HPDE6-E6E7 (cell line): Measurements from ENCODE around the gene PRKCSH.
"Not testable (repeated sequence)": the region's sequence is repeated elsewhere in the genome, so short reads cannot be mapped to it uniquely, and the experiment has no call there.

ENCODE experiments used
- DNase-seq: peaks from one replicate; pipeline ENCODE4 v3.0.0; 2011; ENCODE audit warnings: missing footprints; ENCODE audit errors: extremely low spot score

The PRKCSH gene

GRCh38 chr19:11475343-11475742, 39.9 kb downstream of the PRKCSH start:
- DNase-seq, result not testable (repeated sequence)

DNA sequence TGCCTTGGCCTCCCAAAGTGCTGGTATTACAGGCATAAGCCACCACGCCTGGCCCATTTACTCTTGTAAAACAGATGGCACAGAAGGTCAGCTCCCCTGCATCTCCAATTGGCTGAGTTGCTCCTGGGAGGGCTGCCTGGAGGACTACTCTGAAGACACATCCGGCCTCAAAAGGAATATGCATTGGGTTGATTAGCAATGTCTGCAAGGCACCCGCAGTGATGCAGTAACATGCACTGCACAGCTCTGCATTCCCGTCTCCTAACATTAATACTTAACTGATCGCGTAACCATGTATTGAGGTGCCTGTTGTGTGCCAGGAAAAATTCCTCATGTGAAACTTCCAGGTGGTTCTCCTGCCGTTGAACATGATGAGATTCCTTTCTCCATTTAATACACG, 40.4 kb downstream of the PRKCSH start:
- DNase-seq, result no peak

DNA sequence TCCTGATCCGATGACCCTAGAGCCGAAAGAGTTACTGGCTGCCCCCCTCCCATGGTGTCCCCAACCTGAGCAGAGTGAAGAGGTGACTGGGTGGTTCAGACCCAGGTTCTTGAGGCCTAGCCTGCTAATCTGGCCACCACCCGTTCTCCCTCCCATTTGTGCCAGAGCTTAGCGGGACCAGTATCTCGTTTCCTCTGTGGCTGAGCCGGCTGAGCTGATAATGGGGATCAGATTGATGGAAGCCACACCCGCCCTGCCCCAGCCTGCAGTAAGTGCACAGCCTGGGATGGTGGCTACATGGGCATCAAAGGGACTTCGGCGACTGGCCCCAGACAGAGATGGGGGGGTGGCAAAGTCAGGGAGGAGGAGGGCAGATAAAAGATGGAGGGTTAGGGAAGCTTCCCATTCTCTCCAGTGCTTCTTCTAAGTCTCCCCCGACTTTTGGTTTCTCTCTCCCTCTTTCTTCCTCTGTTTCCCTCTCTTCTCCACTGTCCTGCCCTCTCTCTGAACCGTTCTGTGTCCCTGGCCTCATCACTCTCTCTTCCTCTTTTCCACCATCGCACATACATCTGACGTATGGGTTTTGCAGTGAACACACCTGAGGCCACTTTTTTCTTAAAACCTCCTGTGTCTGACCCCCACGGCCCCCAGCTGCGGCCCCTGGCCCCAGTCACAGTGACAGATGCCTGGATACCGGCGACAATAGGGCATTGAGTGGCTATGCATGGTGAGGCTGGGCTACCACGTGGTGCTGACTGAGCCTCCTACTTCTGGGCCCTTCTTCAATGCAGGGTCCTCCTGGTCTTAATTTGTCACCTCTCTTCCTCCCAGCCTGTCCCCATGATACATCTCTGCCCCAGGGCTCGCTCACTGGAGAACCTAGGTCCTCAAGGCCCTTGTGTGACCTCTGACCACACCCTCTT, 43.0 kb downstream of the PRKCSH start:
- no peak for DNase-seq

DNA sequence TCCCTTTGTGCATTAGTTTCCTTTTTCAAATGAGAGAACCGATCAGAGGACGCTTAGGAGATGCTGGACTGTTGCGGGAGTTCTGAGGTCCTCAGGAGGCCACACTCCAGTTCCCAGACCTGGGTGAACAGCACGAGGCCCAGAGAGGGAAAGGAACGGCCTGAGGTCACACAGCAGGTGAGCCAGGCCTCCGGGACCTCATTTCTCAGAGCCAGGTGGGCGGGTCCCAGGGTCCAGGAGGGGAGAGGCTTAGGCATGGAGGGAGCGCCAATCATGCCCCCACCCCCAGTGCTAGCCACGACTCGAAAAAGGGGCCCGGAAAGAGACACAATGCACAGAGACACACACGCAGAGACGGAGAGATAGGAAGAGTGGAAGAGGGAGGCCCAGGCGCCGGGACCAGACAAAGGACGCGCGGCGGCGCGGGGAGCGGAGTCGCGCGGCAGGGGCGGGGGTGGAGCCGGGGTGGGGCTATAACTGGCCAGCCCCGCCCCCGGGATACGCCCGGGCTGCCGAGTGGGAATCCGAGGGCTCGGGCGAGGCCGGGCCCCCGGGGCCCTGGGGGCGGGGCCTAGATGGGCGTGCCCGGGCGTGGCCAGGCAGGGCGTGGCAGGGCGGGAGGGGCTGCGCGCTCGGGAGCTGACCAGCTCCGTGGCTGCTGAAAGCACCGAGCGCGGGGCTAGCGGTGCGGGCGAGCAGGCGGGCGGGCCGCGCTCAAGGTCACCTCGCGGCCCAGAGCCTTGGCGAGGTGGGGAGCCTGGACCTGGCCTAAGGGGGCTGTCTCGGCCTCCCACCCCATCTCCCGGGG, 43.9 kb downstream of the PRKCSH start:
- no peak for DNase-seq

DNA sequence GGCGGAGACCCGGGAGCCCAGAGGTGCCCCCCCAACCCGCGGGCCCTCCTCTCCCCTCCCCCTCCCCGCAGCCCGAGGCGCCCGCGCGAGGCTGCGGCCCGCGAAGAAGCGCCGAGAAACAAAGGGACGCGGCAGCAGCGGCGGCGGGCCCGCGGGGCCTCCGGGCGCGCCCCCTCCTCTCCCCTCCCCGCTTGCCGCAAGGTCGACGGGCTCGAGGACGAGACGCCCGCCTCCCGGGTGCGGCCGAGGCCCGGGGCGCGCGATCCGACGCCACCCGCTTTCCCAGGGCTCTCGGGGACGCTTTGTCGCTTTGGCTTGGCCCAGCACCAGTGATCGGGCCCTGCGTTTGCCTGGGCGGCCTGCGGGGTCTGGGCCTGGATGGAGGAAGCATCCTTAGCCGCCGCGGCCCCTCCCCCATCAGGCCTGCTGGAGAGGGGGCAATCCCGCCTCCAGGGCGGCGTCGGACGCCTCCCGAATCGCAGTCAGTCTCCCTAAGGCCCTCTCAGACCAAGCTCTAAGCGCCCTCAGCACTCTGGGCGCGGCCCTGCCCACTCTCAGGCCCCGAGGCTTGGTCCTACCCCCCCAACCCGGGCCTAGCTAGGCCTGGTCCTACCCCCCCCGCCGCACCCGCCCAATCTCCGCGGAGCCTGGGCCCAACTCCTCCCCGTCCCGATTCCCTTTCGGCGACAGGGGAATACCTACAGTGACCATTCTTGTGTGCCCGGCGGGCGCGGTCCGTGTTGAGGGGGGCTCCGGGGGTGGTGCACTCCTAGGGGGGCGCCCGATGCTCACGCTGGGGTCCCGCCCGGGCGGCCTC, 44.7 kb downstream of the PRKCSH start:
- DNase-seq, result no peak

DNA sequence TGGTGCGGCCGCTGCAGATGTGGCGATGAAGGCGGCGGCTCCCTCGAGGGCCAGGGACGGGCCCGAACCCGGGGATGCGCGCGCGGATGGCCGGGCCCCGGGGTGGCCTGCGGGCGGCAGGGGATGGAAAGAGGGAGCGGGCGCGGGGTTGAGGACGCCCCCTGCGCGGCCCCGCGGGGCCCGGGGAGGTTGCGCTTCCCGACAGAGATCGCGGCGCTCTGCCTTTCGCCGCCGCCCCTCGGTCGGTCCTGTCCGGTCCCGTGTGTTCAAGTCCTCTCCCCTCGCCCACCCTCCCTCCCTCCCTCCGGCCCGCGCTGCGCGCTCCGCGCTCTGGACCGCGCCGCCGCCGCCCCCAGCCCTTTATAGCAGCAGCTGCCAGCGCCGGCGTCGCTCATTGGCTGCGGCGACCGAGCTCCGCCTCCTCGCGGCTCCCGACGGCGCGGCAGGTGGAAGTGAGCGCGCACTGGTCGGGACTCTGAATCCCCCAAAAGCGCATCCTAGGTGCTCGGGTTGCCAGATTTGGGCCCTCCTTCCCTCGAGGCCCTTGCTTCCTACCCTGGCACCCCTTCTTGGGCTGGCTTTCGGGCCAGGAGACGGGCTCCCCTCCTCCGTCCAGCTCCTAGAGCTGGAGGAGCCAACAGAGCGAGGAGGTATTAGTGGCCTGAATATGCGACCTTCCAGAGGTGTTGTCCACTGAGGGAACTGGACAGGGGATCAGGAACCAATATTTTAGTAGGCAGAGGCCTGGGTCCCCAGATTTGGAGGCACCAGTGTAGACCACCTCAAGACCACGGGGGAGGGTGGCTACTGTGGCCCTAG, 45.5 kb downstream of the PRKCSH start, which contains the start of gene ELAVL3:
ELAVL3 (minus strand) TSS at position 332 of the 819 bp plus-strand sequence. CDS start 438 bp downstream, outside the sequence.
- DNase-seq, result no peak

DNA sequence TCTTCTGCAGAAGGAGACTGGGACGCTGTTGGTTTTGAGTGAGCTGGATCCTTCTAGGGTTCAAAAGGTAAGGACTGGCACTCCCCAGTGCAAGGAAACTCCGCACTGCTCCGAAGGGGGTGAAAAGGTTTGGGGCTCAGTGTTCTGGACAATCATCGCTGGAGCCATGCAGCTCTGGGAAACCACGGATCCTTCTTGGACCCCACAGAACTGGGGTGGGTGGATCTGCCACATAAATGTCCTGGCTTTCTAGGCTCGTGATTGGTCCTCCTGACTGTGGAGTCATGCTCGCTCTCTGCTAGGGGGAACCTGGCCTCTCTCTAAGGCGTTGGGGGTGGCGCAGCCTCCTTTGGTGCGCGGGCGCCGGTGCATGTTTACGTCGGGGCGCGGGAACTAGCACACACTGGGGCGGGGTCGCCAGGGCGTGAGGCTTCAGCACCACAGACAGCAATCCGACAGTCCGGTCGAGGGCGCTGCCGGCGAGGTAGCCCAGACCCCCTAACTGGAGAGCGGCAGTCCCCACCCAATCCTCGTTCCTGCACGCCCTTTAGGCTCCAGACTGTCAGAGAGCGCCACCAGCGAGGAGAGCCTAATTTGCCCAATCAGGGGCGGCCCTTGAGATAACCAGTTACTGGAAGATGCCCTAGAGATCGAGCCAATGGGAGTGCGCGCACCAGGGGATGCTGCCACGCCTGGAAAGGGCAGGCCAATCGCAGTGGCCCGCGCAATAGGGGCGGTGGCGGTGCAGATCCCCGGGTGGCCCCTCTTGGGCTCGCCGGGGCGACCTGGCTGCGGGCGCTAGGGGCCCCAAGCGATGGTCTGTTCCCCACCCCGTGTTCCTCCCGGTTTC, 46.3 kb downstream of the PRKCSH start:
- DNase-seq, result peak; percentile 75

- peak; percentile 82 for DNase-seq
Measured at GRCh38 chr19:11482384-11483050, 47.1 kb downstream of the PRKCSH start.

DNA sequence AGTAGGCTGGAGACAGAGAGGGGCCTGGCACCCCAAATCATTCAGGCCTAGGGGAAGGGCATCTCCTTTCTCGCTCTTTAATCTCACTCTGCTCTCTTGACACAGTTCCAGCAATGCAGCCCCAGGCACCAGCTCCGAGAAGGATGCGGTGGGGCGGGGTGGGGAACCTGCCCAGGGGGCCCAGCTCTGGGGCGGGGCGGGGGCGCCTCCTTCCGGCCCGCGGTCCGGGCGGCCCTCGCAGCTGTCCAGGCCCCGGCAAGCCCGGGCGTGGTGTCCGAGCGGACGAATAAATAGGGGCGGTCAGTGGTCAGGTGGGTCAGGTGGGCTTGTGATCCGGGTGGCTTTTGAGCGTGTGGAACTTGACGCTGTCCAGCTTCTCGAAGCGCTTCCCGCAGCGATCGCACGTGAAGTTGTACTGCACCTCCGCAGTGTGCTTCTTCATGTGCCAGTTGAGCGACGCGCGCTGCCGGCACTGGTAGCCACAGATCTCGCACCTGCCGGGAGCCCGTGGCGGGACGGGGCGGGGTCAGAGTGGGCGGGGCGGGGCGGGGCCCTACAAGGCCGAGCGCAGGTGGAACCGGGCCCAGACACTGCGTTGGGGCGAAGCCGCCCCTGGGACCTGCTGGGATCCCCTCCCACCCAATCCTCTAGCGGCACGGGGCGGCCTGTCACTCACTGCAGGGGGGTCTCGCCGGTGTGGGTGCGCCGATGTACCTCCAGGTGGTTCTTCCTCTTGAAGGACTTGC, 48.1 kb downstream of the PRKCSH start:
- no peak for DNase-seq

DNA sequence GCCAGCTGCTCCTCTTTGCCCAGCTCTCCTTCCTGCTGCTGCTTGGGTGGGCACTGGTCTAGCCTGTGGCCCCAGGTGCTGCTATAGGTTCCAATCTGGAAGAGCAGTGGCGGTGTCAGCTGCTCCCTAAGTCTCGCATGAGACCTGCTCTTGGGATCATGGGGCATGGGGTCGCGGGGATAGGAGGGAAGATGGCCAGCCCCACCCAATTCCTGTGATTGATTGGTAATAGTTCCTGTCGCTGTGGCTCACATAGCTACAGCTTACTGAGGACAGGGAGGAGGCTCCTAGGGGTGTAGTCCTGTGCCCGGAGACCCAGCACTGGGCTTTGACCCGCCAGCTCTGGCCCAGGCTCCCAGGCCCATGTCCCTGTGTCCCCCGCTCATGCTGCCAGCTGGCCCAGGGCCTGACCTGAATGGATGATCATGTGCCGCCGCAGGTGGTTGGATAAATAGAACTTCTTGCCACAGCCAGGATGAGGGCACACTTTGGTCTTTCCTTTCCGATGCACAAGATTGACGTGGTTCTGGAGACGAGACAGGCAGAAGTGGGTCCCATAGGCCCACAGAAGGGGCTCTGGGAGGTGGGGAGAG, 49.9 kb downstream of the PRKCSH start:
- DNase-seq, result no peak

DNA sequence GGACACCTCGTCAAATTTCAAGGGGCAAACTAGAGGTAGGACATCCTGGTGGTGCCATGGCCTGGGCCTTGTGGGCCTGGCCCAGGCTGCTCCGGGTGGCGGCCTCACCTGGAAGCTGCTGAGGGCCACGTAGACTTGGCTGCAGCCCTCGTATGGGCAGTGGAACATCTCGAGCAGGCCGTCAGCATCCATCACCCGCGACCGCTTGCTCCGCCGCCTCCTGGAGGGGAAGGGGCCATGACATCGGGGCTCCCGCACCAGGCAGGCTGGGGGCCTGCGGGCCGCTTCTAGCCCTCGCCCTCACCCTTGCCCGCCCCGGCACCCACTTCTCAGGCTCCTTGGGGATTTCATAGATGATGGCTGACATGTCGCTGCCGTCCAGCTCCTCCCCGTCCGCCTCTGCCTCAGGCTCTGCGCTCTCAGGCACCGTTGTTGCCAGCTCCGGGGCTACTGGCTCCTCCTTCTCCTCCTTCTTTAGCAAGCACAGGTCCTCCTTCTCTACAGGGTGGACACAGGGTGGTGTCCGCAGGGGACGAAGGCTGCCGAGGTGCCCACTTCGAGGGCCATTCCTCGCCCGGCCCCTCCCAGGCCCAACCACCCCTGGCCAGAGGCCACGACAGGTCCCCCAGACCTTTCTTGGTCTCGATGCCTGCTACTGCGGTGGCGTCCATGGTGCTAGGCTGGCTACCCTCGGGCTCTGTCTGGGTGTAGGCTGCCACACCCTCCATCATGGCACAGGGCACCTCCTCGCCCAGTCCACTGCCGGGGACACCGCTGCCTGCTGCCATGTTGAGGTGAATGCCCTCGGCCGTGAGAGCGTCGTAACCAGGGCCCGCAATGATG, 51.4 kb downstream of the PRKCSH start:
- DNase-seq, result no peak

GRCh38 chr19:11489378-11489777, 53.9 kb downstream of the PRKCSH start:
- DNase-seq, result no peak

GRCh38 chr19:11494634-11495285, 59.3 kb downstream of the PRKCSH start:
- DNase-seq, result no peak

DNA sequence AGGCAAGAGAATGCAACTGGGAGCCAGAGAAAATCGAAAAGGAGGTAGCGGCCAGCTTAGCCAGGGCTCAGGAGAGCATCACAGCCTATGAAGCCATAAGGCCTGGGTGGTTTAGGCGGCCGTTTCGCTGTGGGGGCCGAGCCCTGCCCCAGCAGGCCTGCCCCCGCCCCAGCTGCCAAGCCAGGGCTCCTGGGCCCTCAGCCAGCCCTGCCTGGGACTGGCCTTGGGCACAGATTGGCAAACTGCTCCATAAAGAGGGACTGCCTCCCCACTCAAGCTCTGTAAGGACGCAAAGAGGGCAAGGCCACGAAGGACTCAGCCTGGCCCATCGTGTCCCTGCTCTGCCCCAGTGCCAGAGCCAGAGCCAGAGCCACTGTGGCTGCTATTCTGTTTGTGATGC, 60.0 kb downstream of the PRKCSH start:
- DNase-seq, result no peak

DNA sequence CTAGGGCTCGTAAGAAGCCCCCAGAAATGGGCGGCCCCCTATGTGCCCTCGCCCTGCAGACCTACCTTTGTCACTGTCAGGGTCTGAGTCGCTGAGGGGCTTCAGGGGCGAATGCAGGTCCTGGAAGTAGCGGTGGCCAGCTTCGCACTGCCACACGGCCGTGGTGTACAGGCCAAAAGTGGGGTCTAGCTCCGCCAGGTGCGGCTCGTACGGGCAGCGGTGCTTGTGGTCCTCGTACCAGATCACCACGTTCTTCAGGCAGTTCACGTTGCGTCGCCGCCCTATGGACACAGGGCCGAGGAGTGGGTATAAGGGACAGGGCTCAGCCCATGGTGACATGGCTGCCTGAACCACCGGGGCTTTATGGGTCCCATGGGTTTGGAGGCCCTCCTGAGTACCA, 60.5 kb downstream of the PRKCSH start:
- DNase-seq, result no peak

- DNase-seq, result no peak
Measured at GRCh38 chr19:11496391-11497163, 61.1 kb downstream of the PRKCSH start.
